Fibroblast of mammary gland (primary cell): ENCODE measurements around the gene SLC4A9.

Experiments
- DNase-seq: peaks from one replicate; pipeline ENCODE4 v3.0.0-alpha.2; 2010; ENCODE audit warnings: low read depth
- H3K4me3 ChIP-seq: 2 replicates; pipeline ENCODE4 v1.5.1; 2011; ENCODE audit warnings: low read depth, mild to moderate bottlenecking, low read length, moderate library complexity; ENCODE audit not compliant: control insufficient read depth
- TF ChIP-seq, protein P1 (sequence below): conservative IDR thresholded peaks from 2 replicates; pipeline ENCODE4 v1.5.1; 2011; ENCODE audit warnings: low read depth, low read length, inconsistent platforms; ENCODE audit not compliant: control insufficient read depth, insufficient read depth

The SLC4A9 gene

DNA sequence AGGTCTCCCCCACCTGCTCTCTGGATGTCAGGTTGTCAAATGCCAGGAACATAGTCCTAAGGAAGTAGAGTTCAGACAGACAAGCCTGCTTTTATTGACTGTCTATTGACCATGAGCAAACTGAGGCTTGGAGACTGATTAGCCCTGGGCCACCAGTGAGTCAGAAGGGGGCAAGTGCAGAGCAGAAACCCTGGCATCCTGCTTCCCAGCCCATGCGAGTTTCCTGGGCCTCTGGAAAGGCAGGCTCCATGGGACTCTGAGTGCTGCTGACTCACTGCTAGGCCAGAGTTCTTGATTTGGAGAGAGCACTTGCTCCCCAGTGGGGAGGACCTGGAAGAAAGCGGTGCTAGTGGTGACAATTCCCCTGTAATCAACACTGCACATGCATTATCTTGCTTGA is 10.8 kb upstream of the SLC4A9 start:
- DNase-seq, result peak; percentile 22
- TF ChIP-seq, protein P1, sequence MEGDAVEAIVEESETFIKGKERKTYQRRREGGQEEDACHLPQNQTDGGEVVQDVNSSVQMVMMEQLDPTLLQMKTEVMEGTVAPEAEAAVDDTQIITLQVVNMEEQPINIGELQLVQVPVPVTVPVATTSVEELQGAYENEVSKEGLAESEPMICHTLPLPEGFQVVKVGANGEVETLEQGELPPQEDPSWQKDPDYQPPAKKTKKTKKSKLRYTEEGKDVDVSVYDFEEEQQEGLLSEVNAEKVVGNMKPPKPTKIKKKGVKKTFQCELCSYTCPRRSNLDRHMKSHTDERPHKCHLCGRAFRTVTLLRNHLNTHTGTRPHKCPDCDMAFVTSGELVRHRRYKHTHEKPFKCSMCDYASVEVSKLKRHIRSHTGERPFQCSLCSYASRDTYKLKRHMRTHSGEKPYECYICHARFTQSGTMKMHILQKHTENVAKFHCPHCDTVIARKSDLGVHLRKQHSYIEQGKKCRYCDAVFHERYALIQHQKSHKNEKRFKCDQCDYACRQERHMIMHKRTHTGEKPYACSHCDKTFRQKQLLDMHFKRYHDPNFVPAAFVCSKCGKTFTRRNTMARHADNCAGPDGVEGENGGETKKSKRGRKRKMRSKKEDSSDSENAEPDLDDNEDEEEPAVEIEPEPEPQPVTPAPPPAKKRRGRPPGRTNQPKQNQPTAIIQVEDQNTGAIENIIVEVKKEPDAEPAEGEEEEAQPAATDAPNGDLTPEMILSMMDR, result no peak
- H3K4me3 ChIP-seq, result no peak overlapping the region

DNA sequence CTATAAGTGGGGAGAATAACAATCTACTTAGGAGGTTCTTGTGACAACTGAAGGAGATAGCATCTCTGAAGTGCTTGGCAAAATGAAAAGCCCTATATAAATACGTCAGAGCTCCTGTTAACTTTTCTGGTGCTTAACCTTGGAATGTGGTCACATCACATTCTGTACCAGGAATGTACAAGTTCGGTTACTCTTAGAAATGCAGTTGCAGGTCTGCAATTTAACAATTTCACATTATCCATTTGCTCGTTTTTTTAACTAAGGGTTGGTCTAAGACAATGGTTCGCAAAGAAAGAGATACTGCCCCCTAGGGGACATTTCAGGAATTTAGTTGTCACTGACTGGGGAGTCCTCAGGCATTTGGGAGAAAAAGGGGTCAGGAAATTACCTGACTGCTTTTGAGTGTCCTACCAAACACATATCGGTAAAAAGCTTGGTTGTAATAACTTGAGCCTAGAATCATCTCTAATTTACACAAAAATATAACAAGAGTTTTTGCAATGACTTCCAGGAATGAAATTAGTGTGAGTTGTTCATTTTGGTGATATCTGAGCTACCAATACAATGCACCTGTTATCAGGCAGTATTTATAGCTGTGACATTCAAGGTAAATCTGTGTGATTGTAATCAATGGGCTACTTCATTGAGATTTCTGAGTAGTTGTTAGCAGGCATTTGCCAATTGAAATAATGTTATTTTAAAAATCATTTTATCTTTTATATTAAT is 8.2 kb upstream of the SLC4A9 start:
- peak; percentile 74 for DNase-seq

DNA sequence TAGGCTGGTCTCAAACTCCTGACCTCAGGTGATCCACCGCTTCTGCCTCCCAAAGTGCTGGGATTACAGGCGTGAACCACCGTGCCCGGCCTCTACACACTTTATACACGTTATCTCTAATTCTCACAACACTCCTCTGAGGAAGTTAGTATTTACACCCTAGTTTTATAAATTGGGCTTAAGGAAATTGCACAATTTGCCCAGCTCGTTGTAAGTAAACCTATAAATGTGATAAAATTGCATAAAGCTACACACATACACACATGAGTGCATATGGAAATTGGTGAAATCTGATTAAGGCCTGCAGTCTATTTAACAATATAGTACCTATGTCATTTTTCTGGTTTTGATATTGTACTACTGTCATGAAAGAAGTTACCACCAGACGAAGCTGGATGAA is 4.4 kb upstream of the SLC4A9 start:
- DNase-seq, result no peak

More for the DNA sequence above, 8.2 kb upstream of the SLC4A9 start:
- no peak overlapping the region for H3K4me3 ChIP-seq
- TF ChIP-seq, protein P1, result peak; percentile 88

GRCh38 chr5:140356853-140357725 is 2.9 kb upstream of the SLC4A9 start:
- no peak for DNase-seq
- TF ChIP-seq, protein P1, result no peak
- H3K4me3 ChIP-seq, result no peak overlapping the region

More for the DNA sequence above, 4.4 kb upstream of the SLC4A9 start:
- H3K4me3 ChIP-seq, result no peak overlapping the region
- TF ChIP-seq, protein P1, result no peak

DNA sequence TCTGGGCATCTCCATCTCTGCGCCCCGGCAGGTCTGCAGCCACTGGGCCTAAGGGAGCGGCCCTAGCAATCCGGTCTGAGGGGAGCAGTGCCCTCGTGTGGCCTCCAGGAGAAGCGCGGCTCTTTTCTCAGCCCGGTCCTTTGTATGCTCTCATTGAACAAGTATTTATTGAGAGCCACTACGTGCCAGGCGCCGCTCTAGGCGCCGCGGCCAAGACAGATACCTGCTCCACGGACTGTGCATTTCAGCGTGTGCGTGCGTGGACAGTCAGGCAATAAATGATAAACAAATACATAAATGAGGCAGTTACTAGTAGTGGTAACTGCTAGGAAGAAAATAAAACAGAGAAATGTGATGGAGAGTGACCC is 2.3 kb upstream of the SLC4A9 start:
- TF ChIP-seq, protein P1, result peak; percentile 88
- DNase-seq, result peak; percentile 84
- H3K4me3 ChIP-seq, result peak overlapping the region; percentile 32

- TF ChIP-seq, protein P1, result peak; percentile 64
- H3K4me3 ChIP-seq, result no peak overlapping the region
- DNase-seq, result peak; percentile 45
Observed at GRCh38 chr5:140358738-140359310, 1.2 kb upstream of the SLC4A9 start.
